Bronchial epithelial cell (primary cell): ENCODE results near the gene CDK15. TPM values are rescaled to one million over a fixed set of nuclear protein-coding genes. Genes with fewer than 3 reads are reported as not detected.

ENCODE experiments used
- DNase-seq: peaks from one replicate; pipeline ENCODE4 v3.0.0-alpha.2; 2010; ENCODE audit warnings: low read depth
- FAIRE-seq: peaks from 2 replicates; lab custom pipeline; 2011; peaks lifted over from hg19 to GRCh38; lab: Jason Lieb, UNC
- H3K27me3 ChIP-seq: 2 replicates; pipeline ENCODE4 v1.5.1; 2011; ENCODE audit warnings: low read length; ENCODE audit not compliant: control insufficient read depth, insufficient read depth
- H3K36me3 ChIP-seq: 2 replicates; pipeline ENCODE4 v1.5.1; 2011; ENCODE audit warnings: low read length; ENCODE audit not compliant: control insufficient read depth, insufficient read depth
- H3K4me3 ChIP-seq: 2 replicates; pipeline ENCODE4 v1.5.1; 2011; ENCODE audit warnings: mild to moderate bottlenecking, low read depth, low read length, control low read depth
- total RNA-seq: library from RNA; depleted of rRNA; stranded (reverse); fragments of >200 nt; gene quantifications from 2 replicates; pipeline ENCODE4 v1.2.1, GENCODE V29; 2014
- TF ChIP-seq, protein P1 (sequence below): IDR thresholded peaks from 2 replicates; pipeline ENCODE4 v1.5.1; 2011; ENCODE audit warnings: mild to moderate bottlenecking, moderate library complexity, low read length, control low read depth, inconsistent platforms; ENCODE audit not compliant: insufficient read depth, severe bottlenecking

CDK15 gene
- total RNA-seq, 1 donor from 2014 or later = 0.26 TPM

DNA sequence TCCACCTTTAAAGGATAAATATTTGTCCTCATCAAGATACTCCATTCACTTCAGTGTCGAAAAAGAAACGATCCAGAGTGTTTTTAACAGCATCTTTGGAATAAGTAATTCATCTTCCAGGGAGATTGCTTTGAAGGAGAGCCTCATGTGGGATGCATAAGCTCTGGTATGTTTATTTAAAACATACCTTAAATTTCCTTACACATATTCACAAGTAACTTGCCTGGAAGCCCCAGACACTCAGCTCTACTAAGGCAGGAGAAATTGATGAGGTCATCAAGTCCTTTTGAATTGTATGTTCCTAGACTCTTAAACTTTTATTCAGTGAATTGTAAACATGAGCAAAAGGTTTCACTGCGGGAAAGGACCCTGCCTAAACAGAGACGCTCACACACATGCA lies 103.0 kb downstream of the CDK15 start:
- H3K4me3 ChIP-seq = no peak overlapping the region
- no peak for FAIRE-seq
- H3K36me3 ChIP-seq = no peaks in the 10 kb centered on the region
- DNase-seq = peak; percentile 43
- no peaks in the 10 kb centered on the region for H3K27me3 ChIP-seq
- TF ChIP-seq, protein P1, sequence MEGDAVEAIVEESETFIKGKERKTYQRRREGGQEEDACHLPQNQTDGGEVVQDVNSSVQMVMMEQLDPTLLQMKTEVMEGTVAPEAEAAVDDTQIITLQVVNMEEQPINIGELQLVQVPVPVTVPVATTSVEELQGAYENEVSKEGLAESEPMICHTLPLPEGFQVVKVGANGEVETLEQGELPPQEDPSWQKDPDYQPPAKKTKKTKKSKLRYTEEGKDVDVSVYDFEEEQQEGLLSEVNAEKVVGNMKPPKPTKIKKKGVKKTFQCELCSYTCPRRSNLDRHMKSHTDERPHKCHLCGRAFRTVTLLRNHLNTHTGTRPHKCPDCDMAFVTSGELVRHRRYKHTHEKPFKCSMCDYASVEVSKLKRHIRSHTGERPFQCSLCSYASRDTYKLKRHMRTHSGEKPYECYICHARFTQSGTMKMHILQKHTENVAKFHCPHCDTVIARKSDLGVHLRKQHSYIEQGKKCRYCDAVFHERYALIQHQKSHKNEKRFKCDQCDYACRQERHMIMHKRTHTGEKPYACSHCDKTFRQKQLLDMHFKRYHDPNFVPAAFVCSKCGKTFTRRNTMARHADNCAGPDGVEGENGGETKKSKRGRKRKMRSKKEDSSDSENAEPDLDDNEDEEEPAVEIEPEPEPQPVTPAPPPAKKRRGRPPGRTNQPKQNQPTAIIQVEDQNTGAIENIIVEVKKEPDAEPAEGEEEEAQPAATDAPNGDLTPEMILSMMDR = no peak

DNA sequence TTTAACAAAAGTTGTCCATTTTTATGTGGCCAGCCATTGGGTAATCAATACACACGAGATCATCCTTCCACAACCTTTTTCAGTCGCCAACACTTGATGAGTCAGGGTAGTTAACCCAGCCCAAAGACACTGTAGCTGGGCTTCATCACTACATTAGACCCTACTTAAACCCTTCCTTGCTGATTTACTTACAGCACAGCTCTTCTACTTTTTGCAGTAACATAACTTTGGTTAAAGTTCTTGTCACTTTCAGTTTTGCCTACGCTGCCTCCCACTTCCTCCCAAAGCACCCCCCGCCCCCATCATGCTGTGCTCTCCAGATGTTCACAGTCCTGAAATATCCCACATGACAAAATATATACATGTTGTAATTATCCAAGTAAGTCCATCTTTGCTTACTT lies 103.6 kb downstream of the CDK15 start:
- TF ChIP-seq, protein P1 = no peak
- peak; percentile 16 for DNase-seq
- no peaks in the 10 kb centered on the region for H3K36me3 ChIP-seq
- no peak overlapping the region for H3K4me3 ChIP-seq
- no peaks in the 10 kb centered on the region for H3K27me3 ChIP-seq
- no peak for FAIRE-seq

DNA sequence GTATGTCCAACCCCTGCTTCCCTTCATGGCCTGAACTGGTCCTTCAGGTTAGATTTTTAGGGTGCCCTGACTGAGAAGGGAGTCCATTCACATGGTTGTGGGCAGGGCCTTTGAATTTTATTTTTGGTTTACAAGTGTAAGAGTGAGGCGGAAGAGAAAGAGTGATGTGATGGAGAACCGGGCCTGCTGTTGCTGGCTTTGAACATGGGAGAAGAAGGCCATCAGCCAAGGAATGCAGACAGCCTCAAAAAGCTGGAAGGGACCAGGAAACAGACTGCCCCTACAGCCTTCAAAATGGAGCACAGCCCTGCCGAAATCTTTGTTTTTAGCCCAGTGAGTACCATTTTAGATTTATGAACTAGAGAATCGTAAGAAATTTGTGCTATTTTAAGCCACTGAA lies 105.0 kb downstream of the CDK15 start:
- Histone ChIP-seq H3K27me3 (no peaks in the 10 kb centered on the region), H3K4me3 (no peak overlapping the region), H3K36me3 (no peaks in the 10 kb centered on the region)
- no peak for DNase-seq
- no peak for FAIRE-seq
- TF ChIP-seq, protein P1 = no peak

DNA sequence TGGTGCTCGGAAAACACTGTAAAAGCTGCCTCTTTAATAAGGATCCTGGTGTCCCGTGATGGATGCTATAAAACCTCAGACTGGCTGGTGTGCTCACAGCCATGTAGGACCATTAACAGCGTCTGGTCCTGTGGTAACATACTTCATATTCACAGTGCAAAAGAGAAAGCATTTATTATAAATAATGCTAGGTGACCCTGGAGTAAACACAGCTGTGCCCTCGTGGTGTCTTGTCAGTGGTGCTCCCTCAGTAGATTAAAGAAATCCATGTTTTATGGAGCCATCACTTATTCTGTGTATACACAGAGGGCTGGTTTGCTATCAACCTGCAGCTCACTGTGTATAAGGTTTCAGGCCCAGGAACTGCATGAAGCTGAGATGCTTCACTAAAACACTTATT lies 106.9 kb downstream of the CDK15 start:
- no peak for DNase-seq
- no peaks in the 10 kb centered on the region for H3K27me3 ChIP-seq
- no peaks in the 10 kb centered on the region for H3K36me3 ChIP-seq
- TF ChIP-seq, protein P1 = no peak
- no peak for FAIRE-seq
- H3K4me3 ChIP-seq = no peak overlapping the region

DNA sequence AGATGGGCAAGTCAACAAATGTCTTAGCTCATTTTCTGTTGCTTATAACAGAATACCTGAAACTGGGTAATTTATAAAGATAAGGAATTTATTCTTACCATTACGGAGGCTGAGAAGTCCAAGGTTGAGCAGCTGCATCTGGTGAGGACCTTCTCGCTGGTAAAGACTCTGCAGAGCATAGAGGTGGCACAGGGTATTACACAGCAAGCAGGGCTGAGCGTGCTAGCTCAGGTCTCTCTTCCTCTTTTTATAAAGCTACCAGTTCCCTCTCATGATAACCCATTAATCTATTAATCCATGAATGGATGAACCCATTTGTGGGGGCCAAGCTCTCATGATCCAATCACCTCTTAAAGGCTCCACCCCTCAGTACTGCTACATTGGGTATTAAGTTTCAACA lies 109.1 kb downstream of the CDK15 start:
- H3K4me3 ChIP-seq = no peak overlapping the region
- DNase-seq (no peak), FAIRE-seq (no peak)
- no peaks in the 10 kb centered on the region for H3K36me3 ChIP-seq
- no peaks in the 10 kb centered on the region for H3K27me3 ChIP-seq
- TF ChIP-seq, protein P1 = no peak

DNA sequence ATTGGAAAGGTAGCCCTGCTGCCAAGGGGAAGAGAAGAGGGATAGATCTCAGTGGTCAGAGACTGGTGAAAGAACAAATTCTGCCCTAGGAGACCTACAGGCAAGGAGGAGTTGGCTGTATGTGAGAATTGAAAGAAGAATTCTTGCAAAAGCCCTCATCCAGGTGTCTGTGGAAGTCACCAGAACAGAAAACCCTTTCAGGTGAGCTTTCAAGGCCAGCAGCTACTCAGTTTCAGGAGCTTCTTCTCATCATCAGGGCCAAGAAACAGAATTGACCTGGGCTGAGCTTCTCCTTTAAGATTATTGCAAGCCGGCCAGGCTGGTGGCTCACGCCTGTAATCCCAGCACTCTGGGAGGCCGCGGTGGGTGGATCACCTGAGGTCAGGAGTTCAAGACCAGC lies 110.2 kb downstream of the CDK15 start:
- TF ChIP-seq, protein P1 = no peak
- no peaks in the 10 kb centered on the region for H3K36me3 ChIP-seq
- H3K4me3 ChIP-seq = no peak overlapping the region
- H3K27me3 ChIP-seq = no peaks in the 10 kb centered on the region
- FAIRE-seq = no peak
- DNase-seq = no peak
